DOHH2 (cell line): ENCODE data around the gene ARSK.
A peak's percentile ranks its signal among the peaks of the same experiment; 100 is the strongest.

Source experiments
- H3F3A ChIP-seq: fragments of 200-600 bp; sonication (generic), shearing (Covaris generic); 2 replicates; pipeline ENCODE4 v1.6.0; 2016; ENCODE audit warnings: antibody characterized with exemption, mild to moderate bottlenecking; ENCODE audit not compliant: control insufficient read depth, insufficient read depth
- H3K27ac ChIP-seq: fragments of 200-600 bp; sonication (generic); 2 replicates; pipeline ENCODE4 v1.5.1; 2014; ENCODE audit warnings: low read depth, mild to moderate bottlenecking, low read length, moderate library complexity
- H3K27me3 ChIP-seq: fragments of 200-600 bp; sonication (generic); 2 replicates; pipeline ENCODE4 v1.6.1; 2014; ENCODE audit warnings: mild to moderate bottlenecking, low read length, mixed read lengths; ENCODE audit not compliant: control insufficient read depth
- H3K36me3 ChIP-seq: fragments of 200-600 bp; sonication (generic); 2 replicates; pipeline ENCODE4 v1.6.1; 2014; ENCODE audit warnings: mild to moderate bottlenecking, low read length, moderate library complexity, mixed read lengths; ENCODE audit not compliant: control insufficient read depth
- H3K4me1 ChIP-seq: fragments of 200-600 bp; sonication (generic); 2 replicates; pipeline ENCODE4 v1.6.1; 2014; ENCODE audit warnings: mild to moderate bottlenecking, low read length, mixed read lengths; ENCODE audit not compliant: control insufficient read depth
- H3K4me2 ChIP-seq: fragments of 200-600 bp; sonication (generic); 2 replicates; pipeline ENCODE4 v1.6.0; 2014; ENCODE audit warnings: mild to moderate bottlenecking, low read length, moderate library complexity
- H3K4me3 ChIP-seq: fragments of 200-600 bp; sonication (generic); 2 replicates; pipeline ENCODE4 v1.5.1; 2014; ENCODE audit warnings: mild to moderate bottlenecking, low read length, mixed read lengths
- H3K79me2 ChIP-seq: fragments of 200-600 bp; sonication (generic); 2 replicates; pipeline ENCODE4 v1.6.1; 2014; ENCODE audit warnings: mild to moderate bottlenecking, low read length, mixed read lengths; ENCODE audit not compliant: control insufficient read depth
- H3K9me2 ChIP-seq: fragments of 200-600 bp; sonication (generic); replicated peaks from 2 replicates; pipeline ENCODE4 v1.6.1; 2014; ENCODE audit warnings: mild to moderate bottlenecking, low read length, mixed read lengths; ENCODE audit not compliant: control insufficient read depth
- H3K9me3 ChIP-seq: fragments of 200-600 bp; sonication (generic); 2 replicates; pipeline ENCODE4 v1.6.1; 2014; ENCODE audit warnings: antibody characterized with exemption, low read length, mixed read lengths; ENCODE audit not compliant: control insufficient read depth, insufficient read depth
- H4K20me1 ChIP-seq: fragments of 200-600 bp; sonication (generic); 2 replicates; pipeline ENCODE4 v1.6.0; 2014; ENCODE audit warnings: low read depth, mild to moderate bottlenecking, antibody characterized with exemption, low read length, moderate library complexity; ENCODE audit not compliant: control insufficient read depth, insufficient read depth
- CTCF ChIP-seq: fragments of 200-600 bp; sonication (generic); IDR thresholded peaks from one replicate; pipeline ENCODE4 v1.5.1; 2014; ENCODE audit warnings: antibody characterized with exemption, mild to moderate bottlenecking, low read depth, low read length; ENCODE audit not compliant: poor library complexity, severe bottlenecking
- EZH2phosphoT487 ChIP-seq: fragments of 200-600 bp; sonication (generic); IDR thresholded peaks from 2 replicates; pipeline ENCODE4 v1.6.1; 2017; ENCODE audit warnings: borderline replicate concordance, mild to moderate bottlenecking, antibody characterized with exemption, low read length, moderate library complexity, mixed read lengths

Gene ARSK, protein sequence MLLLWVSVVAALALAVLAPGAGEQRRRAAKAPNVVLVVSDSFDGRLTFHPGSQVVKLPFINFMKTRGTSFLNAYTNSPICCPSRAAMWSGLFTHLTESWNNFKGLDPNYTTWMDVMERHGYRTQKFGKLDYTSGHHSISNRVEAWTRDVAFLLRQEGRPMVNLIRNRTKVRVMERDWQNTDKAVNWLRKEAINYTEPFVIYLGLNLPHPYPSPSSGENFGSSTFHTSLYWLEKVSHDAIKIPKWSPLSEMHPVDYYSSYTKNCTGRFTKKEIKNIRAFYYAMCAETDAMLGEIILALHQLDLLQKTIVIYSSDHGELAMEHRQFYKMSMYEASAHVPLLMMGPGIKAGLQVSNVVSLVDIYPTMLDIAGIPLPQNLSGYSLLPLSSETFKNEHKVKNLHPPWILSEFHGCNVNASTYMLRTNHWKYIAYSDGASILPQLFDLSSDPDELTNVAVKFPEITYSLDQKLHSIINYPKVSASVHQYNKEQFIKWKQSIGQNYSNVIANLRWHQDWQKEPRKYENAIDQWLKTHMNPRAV

DNA sequence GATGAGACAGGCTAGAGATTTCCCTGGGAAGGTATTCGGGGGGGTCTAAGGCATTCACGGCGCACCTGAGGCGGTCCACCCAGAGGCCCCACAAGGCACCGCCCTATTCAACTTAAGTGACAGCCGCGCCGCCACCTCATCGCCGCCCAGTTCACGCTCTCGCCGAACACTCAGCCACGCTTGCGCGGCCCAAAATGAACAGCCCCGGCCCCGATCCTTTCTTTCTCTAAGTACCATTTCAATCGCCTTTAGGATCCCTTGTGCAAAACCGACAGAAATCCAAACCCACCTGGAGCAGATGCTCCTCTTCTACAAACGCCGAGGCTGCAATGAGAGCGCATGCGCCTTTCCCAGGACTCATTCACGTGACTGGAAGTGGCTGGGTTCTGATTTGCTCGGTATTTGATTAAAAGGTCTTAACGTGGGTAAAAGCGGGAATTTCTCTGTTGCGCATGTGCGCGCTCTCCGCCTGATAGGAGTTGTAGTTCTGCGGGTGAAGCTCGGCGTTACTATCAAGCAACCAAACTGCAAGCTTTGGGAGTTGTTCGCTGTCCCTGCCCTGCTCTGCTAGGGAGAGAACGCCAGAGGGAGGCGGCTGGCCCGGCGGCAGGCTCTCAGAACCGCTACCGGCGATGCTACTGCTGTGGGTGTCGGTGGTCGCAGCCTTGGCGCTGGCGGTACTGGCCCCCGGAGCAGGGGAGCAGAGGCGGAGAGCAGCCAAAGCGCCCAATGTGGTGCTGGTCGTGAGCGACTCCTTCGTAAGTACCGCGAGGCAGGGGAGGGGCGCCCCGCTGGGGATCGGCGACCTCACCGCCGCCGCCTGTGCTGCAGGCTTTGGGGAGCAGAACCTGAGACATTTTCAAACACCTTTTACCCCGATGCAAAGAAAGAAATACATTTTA, at the start of gene ARSK, which contains the start of gene SKIC3:
TSS of gene ARSK (plus strand) at position 455 of the 902 bp plus-strand sequence. CDS start at position 633, 178 bp downstream.
TSS of gene SKIC3 (minus strand) at position 331 of the 902 bp plus-strand sequence. CDS start 7,827 bp downstream, outside the sequence.
- H3K79me2 ChIP-seq = peaks cover 56% of the 10 kb centered on the region
- H3K36me3 ChIP-seq = peaks cover 16% of the 10 kb centered on the region
- no peaks in the 10 kb centered on the region for H3F3A ChIP-seq
- no peaks in the 10 kb centered on the region for H3K9me2 ChIP-seq
- H4K20me1 ChIP-seq = no peaks in the 10 kb centered on the region
- no peaks in the 10 kb centered on the region for H3K9me3 ChIP-seq
- H3K27ac ChIP-seq = peak within 1 kb of the TSS; percentile 49
- H3K27me3 ChIP-seq = no peaks in the 10 kb centered on the region
- TF ChIP-seq CTCF (no peak), EZH2phosphoT487 (no peak)
- H3K4me2 ChIP-seq = peak within 1 kb of the TSS; percentile 75
- H3K4me1 ChIP-seq = peaks cover 13% of the 10 kb centered on the region
- peak within 1 kb of the TSS; percentile 89 for H3K4me3 ChIP-seq

DNA sequence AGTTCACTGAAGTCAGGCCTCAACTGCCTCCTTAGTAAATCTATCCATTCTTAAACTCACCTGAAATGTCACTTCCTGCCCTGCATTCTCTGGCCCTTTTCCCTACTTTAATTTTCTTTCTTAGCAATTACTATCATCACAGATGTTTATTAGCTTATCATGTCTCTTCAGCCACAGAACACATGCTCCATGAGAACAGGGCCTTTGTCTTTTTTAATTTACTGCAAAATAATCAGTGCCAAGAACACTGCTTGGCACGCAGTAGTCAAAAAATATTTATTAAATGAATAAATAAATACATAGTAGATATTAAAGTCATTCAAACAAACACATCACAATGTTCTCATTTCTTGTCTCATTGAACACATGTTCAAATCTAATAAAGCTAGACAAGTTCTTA, 46.4 kb upstream of the ARSK start:
- H3K27ac ChIP-seq = no peak overlapping the region
- H3K9me3 ChIP-seq = no peaks in the 10 kb centered on the region
- H3K4me1 ChIP-seq = no peaks in the 10 kb centered on the region
- H3K36me3 ChIP-seq = peaks cover 66% of the 10 kb centered on the region
- no peak overlapping the region for H3K4me3 ChIP-seq
- H3K27me3 ChIP-seq = no peaks in the 10 kb centered on the region
- TF ChIP-seq EZH2phosphoT487 (no peak), CTCF (no peak)
- no peak overlapping the region for H3K4me2 ChIP-seq
- no peaks in the 10 kb centered on the region for H4K20me1 ChIP-seq
- H3K79me2 ChIP-seq = no peaks in the 10 kb centered on the region
- no peaks in the 10 kb centered on the region for H3K9me2 ChIP-seq
- H3F3A ChIP-seq = no peaks in the 10 kb centered on the region

- Histone ChIP-seq H3K9me3 (no peaks in the 10 kb centered on the region), H3K4me2 (no peak overlapping the region), H3F3A (no peaks in the 10 kb centered on the region), H3K27ac (no peak overlapping the region), H3K4me1 (no peaks in the 10 kb centered on the region), H4K20me1 (no peaks in the 10 kb centered on the region; the same call in 1 of the 2 replicates), H3K4me3 (no peak overlapping the region), H3K36me3 (peaks cover 86% of the 10 kb centered on the region), H3K9me2 (no peaks in the 10 kb centered on the region), H3K79me2 (no peaks in the 10 kb centered on the region), H3K27me3 (no peaks in the 10 kb centered on the region)
- TF ChIP-seq EZH2phosphoT487 (no peak), CTCF (no peak)
Observed at GRCh38 chr5:95511606-95512005, 43.3 kb upstream of the ARSK start.
